Measurements from ENCODE around the gene TRIM72.
"Not testable (repeated sequence)": the region's sequence is repeated elsewhere in the genome, so short reads cannot be mapped to it uniquely, and the experiment has no call there.

The TRIM72 gene

GRCh38 chr16:31260136-31260931 is 46.4 kb downstream of the TRIM72 start:
- DNase-seq = no peak

GRCh38 chr16:31262084-31262483 is 48.2 kb downstream of the TRIM72 start:
- no peak for DNase-seq

DNA sequence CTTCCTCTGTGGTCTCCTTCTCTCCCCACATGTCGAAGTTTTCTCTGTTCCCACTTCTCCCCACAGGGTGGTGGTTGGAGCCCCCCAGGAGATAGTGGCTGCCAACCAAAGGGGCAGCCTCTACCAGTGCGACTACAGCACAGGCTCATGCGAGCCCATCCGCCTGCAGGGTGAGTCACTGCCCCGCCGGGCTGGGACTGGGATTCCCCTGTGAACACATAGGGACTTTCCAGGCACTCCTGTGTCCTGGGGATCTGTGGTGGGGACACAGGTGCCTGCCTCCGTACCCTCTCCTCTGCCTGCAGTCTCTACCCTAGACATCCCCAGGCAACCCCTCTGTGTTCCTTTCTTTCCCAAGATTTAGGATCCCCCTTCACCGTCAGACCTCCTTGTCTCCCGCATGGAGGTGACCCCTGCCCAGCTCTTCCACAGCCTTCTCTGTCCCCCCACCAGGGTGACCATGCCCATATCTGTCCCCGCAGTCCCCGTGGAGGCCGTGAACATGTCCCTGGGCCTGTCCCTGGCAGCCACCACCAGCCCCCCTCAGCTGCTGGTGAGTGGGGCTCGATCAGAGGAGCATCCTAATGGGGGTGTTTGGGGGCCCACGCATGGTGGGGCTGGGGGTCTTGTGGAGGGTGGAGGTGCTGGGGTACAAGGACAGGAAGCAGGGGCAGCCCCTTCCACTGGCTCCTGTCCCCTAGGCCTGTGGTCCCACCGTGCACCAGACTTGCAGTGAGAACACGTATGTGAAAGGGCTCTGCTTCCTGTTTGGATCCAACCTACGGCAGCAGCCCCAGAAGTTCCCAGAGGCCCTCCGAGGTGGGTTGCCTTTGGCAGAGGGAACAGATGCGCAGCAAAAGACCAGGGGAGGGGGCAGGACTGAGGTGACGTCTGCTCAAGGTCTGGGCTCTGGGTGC is 51.7 kb downstream of the TRIM72 start:
- DNase-seq = no peak

GRCh38 chr16:31267332-31268032 is 53.6 kb downstream of the TRIM72 start:
- no peak for DNase-seq

GRCh38 chr16:31268033-31268365 is 54.1 kb downstream of the TRIM72 start:
- no peak for DNase-seq

GRCh38 chr16:31268891-31269290 is 55.0 kb downstream of the TRIM72 start:
- no peak for DNase-seq

- DNase-seq = no peak
Measured at GRCh38 chr16:31269541-31269940, 55.6 kb downstream of the TRIM72 start.

DNA sequence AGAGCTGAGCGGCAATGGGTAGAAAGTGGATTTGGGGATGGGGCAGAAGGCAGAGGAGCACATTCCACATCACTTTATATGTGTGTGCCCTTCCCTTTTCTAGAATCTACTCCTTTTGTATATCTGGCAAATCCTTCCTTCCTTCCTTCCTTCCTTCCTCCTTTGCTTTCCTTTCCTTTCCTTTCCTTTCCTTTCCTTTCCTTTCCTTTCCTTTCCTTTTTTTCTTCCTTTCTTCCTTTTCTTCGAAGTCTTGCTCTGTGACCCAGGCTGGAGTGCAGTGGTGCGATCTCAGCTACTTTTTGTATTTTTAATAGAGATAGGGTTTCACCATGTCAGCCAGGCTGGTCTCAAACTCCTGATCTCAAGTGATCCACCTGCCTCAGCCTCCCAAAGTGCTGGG is 56.1 kb downstream of the TRIM72 start:
- DNase-seq = not testable (repeated sequence)

GRCh38 chr16:31270795-31271194 is 56.9 kb downstream of the TRIM72 start:
- DNase-seq = no peak

DNA sequence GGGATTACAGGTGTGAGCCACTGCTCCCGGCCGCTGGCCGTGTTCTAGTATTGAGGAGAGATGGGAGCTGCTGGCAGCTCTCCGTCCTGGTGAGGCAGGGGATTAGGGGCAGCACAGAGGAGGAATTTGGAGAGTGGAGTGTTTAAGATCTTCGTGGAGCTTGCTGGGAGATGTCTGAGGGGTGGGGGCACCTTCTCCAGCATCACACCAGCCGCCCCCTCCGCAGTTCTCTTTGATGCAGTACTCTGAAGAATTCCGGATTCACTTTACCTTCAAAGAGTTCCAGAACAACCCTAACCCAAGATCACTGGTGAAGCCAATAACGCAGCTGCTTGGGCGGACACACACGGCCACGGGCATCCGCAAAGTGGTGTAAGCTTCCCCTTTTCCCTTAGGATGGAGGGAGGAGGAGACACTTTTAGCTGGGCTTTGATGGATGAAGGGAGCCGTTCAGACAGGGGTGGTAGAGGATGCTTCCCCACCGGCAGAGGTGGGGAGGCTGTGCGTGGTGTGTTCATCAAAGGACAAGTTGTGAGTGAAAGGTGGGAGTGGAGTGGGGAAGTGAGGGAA is 57.8 kb downstream of the TRIM72 start:
- no peak for DNase-seq

- DNase-seq = no peak
Measured at GRCh38 chr16:31273187-31273586, 59.3 kb downstream of the TRIM72 start.

GRCh38 chr16:31273676-31274075 is 59.8 kb downstream of the TRIM72 start:
- DNase-seq = no peak

- DNase-seq = no peak
Measured at GRCh38 chr16:31274831-31275816, 61.2 kb downstream of the TRIM72 start.

- DNase-seq = no peak
Measured at GRCh38 chr16:31276600-31276999, 62.7 kb downstream of the TRIM72 start.

- DNase-seq = no peak
Measured at GRCh38 chr16:31277659-31278260, 63.8 kb downstream of the TRIM72 start.

GRCh38 chr16:31278853-31279252 is 64.9 kb downstream of the TRIM72 start:
- not testable (repeated sequence) for DNase-seq
